NCI-H2227 (cell line): Measurements from ENCODE around the gene RARRES2.
A peak's percentile ranks its signal among the peaks of the same experiment; 100 is the strongest.
"Not testable (repeated sequence)": the region's sequence is repeated elsewhere in the genome, so short reads cannot be mapped to it uniquely, and the experiment has no call there.

Experiments used
- DNase-seq: peaks from one replicate; lab custom pipeline; 2025; ENCODE audit not compliant: unreplicated experiment; lab: John Stamatoyannopoulos, UW

Gene RARRES2

GRCh38 chr7:150341263-150342120 lies at the start of gene RARRES2:
RARRES2 (minus strand) TSS chr7:150341629; CDS start chr7:150340609, 1,020 bp downstream.
- DNase-seq, result no peak

GRCh38 chr7:150390205-150390604 lies 48.8 kb upstream of the RARRES2 start:
- no peak for DNase-seq

DNA sequence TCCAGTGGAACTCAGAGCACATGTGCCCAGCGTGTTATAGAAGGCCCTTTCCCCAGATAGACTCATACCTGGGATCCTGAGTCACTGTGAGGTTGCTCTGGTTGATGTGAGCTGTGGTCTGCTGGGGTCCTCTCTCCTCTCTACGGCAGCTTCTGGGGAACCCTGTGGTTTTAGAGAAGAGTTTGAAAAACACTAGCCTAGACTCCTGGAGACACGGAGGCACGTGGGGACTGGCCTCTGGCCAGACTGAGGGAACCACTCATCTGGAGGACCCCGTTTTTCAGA lies 48.0 kb upstream of the RARRES2 start:
- DNase-seq, result no peak

DNA sequence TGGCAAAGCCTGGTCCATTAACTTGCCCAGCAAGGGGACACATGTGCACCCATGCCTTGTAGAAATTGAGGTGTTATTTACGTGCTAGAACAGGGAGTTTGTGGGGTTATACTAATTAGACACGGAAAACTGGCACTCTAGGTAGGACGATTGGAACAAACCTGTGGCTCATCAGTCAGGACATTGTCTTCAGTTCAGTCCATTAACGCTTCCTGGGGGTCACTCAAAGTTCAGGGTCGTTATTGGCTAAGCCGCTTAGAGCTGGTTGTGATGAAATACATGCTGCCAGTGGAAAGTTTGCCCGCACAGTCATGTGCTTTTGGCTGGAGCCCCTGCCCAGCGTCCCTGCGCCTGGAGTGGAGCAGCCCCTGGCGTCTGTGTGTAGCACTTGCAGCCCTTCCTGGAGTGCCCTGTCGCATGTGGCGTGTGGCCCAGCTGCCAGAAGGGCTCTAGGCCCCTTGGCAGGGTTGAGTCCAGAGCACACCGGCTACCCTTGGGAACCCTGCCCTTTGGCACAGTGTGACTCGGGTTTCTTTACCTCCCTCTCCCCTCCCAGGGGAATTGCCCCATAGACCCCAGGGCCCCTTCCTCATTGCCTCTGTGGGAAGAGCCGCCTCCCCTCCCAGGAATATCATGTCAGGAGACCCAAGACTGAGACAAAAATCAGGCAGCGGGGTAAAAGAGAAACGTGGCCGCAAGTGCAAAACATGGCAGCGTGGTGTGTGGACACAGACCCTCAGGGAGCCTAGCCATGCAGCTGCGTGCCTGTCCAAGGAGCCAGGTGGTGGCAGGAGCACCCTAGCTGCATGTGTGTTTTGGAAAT lies 47.5 kb upstream of the RARRES2 start:
- no peak for DNase-seq

DNA sequence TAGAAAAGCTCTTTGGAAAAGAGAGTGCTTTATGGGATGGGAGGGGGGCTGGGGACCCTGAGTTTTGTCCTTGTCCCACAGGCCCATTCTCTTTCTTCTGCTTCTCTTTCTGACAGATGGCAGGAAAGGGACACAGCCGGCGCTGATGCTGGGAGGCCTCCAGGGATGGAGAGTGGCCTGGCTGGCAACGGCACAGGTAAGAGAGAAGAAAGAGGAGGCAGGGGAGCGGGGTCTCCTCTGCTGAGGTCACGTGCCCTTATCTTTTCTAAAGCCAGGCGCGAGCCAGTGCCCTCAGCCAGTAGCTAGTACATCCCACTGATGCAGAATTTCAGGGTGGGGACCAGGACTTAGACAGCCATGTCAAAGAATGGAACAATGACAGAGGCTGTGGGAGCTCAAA lies 46.9 kb upstream of the RARRES2 start:
- no peak for DNase-seq

- DNase-seq, result not testable (repeated sequence)
Observed at GRCh38 chr7:150385884-150386283, 44.5 kb upstream of the RARRES2 start.

GRCh38 chr7:150385302-150385723 lies 43.9 kb upstream of the RARRES2 start:
- DNase-seq, result peak; percentile 42

DNA sequence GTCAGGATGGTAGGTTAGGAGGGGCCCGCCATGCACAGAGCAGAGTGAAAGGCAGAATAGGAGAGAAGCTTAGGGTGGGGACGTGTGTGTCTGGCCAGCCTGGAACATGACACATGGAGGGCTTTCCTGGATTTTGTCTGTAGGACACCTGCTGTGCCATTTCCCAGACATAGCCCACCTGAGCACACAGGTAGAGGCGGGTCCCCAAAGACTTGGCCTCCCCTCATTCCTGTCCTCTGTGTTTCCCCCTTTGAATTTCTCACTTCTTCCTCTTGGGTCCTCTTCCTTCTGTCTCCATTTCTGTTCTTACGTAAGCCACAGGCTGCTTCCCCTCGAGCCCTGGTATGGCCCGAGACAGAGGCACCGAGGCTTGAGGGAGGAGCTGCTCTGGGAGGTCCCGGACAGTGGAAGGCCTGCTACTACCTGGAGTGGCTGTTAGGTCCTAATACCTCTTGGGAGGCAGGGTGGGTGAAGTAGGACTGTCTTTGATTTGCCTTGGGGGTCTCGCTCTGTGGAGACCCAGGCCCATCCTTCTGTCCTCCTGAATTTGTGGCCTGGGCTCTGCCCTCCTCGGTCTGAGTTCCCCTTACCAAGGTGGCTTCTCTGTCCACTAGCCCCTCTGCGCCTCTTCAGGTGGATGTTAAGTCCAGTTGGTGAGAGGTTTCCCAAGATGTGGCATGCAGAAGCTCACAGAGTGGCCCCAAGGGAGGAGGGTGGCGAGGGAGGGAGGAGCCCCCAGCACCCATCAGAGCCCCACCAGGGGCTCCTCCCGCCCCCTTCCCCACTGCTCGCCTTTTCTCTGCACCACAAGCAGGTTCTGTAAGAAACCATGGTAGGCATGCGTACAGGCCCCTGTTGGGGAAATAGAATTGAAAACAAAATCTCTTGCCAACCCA lies 43.2 kb upstream of the RARRES2 start:
- no peak for DNase-seq

DNA sequence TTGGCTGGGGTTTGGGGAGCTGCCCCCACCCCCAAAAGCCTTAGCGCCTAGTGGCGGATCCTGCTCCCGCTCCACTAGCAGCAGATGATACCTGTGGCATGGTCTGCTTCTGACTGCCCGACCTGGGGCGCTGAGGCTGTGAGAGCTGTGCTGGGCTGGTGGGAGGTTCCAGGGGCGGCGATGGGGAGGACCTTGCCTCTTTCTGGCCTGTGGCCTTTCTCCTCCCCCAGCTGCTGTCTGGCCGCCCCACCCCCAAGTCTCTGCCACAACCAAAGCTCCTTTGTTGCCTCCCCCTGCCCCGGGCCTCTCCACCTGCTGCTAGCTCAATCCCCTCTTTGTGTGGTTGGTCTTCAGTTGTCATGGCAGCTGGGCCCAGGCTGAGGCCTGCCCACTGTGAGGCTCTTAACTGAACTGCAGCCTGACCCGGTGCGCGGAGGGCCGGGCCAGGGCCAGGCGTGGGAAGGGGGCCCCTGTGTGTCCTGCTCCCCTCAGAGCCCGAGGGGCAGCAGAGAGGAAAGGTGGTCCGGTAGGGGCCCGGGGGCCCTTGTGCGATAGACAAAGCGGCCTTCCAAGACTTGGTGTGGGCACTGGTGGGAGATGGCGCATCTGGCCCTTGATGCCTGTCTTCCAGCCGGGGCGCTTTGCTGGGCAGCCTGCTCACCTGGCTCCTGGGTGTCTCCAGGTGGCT lies 42.4 kb upstream of the RARRES2 start:
- DNase-seq, result peak; percentile 82

GRCh38 chr7:150382844-150383225 lies 41.4 kb upstream of the RARRES2 start:
- no peak for DNase-seq

GRCh38 chr7:150382123-150382843 lies 40.9 kb upstream of the RARRES2 start:
- DNase-seq, result no peak

DNA sequence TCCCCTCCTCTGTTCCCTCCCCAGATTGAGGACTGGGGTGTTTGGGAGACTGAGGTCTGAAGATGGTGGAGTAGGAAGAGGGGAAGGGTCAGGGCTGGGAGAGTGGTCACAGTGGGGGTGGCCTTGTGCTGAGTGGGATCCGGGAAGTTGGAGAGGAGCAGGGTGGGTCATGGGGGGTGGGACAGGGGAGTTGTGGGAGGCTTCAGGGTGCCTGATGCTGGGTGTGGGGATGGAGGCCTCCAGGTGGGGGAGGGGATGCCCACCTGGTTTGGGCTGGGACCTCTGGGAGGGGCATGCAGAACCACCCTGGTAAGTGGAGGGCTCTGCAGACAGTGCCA lies 40.3 kb upstream of the RARRES2 start:
- DNase-seq, result no peak

- no peak for DNase-seq
Observed at GRCh38 chr7:150381096-150381495, 39.7 kb upstream of the RARRES2 start.

DNA sequence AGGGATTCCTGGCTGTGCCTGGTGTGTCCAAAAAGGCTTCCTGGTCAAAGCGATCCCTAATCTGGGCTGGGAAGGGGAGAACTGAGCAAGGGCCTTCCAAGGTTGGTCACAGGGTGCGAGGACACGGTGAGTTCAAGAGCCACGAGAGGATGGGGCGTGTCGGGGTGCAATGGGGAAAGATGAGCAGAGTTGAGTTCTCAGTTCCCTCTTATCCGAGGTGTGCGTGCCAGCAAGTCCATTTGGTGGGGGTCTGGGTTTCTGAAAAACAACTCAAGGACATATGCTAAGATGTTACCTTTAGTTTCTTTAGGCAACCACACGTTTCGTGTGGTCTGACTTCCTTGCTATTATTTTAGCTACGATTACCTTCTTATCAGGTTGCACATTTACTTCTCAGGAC lies 39.0 kb upstream of the RARRES2 start:
- DNase-seq, result no peak

DNA sequence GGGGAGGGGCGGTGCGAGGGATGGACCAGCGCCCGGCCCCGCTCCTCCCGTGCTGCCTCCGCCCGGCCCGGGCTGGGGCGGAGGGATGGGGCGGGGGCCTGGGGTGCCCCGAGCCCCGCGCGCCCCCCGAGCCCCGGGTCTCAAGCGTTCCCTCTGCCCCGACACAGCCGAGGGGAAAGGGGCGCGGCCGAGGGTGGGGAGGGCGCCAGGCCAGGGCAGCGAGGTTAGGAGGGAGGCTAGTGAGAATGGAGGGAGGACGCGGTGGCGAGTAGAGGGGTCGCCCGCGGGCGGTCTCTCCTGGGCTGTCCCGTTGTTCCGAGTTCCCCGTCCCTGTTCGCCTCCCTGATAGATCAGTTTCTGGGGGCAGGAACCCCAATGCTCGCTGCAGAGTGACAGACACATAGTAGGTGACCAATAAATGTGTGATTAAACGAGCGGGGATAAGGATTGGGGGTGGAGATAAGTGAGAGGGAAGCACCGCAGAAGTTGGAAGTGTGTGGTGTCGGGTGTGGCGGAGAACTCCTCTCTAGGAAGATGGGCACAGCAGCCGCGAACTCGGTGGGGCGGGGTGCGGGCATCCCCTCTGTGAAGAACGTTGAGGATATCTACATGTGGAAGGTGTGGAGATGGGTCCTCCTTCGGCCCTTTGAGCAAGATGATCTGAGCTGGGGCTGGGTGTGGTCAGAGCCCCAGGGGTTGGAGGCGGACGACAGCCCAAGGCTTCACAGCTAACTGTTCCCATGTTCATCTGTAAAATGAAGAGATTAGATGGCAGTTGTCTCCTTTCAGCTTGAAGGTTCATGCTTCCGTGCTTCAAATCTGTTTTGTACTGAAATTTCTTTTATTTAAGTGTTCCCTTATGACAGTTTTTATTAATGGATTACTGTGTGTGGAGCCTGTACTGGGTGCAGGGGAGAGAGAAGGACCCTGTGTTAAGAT lies 38.3 kb upstream of the RARRES2 start:
- DNase-seq, result peak; percentile 28

GRCh38 chr7:150378853-150379440 lies 37.5 kb upstream of the RARRES2 start, which contains the start of gene ZNF775:
ZNF775 (plus strand) TSS chr7:150379330; CDS start chr7:150388471, 9,141 bp downstream.
- DNase-seq, result peak; percentile 98

DNA sequence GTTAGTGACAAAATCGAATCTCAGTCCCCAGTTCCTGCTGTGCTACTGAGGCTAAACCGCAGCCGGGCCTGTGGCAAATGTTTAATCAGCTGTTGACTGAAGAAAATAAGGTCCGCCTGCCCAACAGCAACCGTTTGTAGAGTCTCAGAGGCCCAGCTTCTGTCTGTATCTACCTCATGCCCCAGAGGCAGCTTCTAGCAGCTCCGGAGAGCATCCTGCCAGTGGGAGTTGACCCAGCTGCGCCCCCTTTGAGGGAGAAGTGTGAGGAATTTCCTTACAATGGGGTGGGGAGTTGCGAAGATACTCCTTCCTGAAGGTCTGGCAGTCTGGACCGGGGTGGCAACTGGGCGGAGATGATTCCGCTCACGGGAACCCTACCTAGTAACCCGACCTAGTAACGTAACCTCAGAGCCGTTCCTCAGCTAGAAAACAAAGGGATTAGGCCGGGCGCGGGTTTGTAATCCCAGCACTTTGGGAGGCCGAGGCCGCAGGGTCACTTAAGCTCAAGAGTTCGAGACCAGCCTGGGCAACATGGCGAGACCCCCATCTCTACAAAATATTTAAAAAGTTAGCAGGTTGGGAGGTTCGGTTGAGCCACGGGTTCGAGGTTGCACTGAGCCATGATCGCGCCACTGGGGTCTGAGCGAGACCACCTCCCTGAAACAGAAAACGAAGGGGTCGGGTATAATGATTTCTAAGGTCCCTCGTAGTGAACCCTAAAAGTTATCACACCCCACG lies 36.9 kb upstream of the RARRES2 start:
- DNase-seq, result peak; percentile 78

DNA sequence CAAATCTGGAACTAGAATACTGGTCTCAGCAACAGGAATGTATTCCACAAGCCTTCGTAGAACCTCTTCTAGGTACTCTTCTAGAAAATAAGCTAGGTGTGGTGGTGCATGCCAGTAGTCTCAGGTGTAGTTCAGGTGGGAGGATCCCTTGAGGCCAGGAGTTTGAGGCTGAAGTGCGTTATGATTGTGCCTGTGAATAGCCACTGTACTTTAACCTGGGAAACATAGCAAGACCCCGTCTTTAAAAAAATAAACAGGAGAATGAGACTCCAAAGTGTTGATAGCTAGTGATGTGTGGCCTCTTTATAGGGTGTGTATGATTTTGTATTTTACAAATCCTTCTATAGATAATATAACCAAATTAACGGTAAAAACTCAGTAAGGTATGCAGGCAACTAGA lies 36.2 kb upstream of the RARRES2 start:
- no peak for DNase-seq
